Activated CD4-positive, CD25-positive, alpha-beta regulatory T cell treated with anti-CD3 and anti-CD28 coated beads, Interleukin-2, amount 50 U/mL, for 24 hours (primary cell): ENCODE data around the gene NAPEPLD.
"Not testable (repeated sequence)": the region's sequence is repeated elsewhere in the genome, so short reads cannot be mapped to it uniquely, and the experiment has no call there.

Experiments used
- ATAC-seq, 2 donors: fragments of 150-1000 bp; cut with Tn5 transposase; one replicate each; pipeline ENCODE4 v1.10.0; 2021; ENCODE audit warnings: mild to moderate bottlenecking in 1 of 2, moderate library complexity in 1 of 2

NAPEPLD gene

DNA sequence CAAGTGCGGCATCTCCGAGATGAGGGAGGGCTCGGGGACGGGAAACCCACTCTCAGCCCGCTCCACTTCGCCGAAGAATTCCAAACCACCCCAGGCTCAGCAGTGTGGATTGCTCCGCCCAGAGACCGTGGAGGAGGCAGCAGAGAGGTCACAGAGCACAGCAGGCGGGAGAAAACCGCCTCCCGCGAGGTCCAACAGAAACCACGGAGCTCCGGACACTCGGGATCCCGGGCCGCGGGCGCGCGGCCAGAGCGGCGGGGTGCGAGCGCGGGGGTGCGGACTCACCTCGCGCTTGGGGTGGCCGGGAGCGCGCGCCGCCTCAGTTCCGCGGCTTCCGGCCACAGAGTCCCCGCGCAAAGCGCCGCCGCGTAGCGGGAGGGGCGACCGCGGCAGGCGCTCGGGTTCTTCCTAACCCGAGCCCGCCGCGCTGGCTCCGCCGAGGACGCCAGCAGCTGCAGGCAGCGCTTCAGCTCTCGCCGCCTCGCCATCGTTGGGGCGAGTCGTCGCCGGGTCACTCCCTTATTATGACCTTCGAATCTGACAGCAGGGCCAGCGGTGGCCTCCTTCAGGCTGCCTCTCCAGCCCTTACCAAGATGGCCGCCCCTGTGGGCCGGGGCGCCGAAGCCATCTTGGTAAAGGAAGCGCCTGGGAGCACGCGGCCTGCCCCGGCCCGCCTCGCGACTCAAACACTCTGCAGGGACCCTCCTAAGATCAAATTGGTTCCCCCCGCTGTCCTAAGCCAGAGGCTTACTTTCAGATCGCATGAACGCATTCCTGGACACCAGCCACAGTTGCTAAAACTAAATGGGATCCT is at the start of gene NAPEPLD:
Gene NAPEPLD, minus strand, starts transcription at position 106 of the 814 bp plus-strand sequence. CDS start 20,323 bp downstream, outside the sequence.
- peak; percentile 83 to 86 for ATAC-seq

- not testable (repeated sequence) for ATAC-seq
Measured at GRCh38 chr7:103198079-103198478, 49.2 kb upstream of the NAPEPLD start.

GRCh38 chr7:103195364-103195763 is 46.5 kb upstream of the NAPEPLD start:
- not testable (repeated sequence) for ATAC-seq

DNA sequence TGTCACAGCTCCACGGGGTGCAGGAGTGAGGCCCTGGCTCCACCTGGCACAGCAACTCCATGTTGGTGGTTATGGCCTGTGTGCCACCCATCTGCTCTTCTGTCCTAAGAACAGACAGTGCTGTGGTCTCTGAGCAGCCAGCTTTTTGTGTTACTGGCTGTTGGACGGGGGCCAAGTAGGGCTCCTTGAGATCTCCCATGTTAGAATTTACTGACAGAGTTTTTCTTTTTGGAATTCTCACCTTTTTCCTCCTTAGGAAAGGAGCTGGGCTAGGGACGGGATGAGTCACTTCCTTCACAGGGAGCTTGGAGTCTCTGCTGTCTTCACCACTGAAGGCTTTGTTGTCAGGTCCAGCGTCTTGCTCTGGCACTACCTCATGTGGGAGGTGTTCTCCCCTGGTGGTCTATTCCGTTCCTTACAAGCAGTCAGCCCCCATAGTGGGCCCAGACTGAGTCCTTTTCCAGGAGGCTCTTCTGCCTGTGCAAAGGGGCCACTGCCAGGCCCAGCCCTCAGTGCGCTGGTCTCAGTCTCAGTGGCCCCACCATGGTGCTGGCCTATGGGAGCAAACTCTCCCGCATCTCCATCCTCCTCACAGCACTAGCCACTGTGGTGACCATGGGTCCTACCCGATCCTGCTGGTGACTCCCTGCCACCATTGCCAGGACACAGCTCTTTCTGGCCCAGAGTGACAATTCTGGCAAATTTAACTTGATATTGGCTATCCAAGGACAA is 23.7 kb upstream of the NAPEPLD start:
- not testable (repeated sequence) for ATAC-seq

GRCh38 chr7:103171695-103172414 is 23.0 kb upstream of the NAPEPLD start:
- ATAC-seq, result not testable (repeated sequence)

GRCh38 chr7:103166921-103167544 is 18.1 kb upstream of the NAPEPLD start:
- ATAC-seq, result not testable (repeated sequence)

- not testable (repeated sequence) for ATAC-seq
Measured at GRCh38 chr7:103163087-103163825, 14.4 kb upstream of the NAPEPLD start.

DNA sequence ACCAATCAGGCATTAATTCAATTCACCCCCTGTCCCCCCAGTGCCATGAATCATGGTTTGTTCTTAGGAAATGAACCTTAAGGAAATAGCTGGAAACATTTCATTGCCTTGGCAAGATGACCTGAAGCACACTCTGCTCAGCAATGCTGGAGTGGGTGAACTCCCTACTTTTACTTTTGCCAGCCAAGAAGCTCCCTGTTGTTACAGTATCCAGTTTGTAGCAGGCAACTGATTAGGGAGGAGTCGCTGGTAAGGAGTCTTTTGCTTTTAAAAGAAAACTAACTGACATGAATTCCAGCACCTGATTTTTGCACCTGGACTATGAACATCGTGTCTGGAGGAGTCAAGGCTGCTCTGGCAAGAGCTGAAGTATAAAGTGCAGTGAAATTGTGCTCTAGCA is 13.7 kb upstream of the NAPEPLD start:
- not testable (repeated sequence) for ATAC-seq

GRCh38 chr7:103161998-103162616 is 13.2 kb upstream of the NAPEPLD start:
- not testable (repeated sequence) for ATAC-seq

GRCh38 chr7:103159072-103159471 is 10.2 kb upstream of the NAPEPLD start:
- not testable (repeated sequence) for ATAC-seq

- ATAC-seq, result peak; percentile 72 to 77
Measured at GRCh38 chr7:103155331-103156024, 6.6 kb upstream of the NAPEPLD start.

DNA sequence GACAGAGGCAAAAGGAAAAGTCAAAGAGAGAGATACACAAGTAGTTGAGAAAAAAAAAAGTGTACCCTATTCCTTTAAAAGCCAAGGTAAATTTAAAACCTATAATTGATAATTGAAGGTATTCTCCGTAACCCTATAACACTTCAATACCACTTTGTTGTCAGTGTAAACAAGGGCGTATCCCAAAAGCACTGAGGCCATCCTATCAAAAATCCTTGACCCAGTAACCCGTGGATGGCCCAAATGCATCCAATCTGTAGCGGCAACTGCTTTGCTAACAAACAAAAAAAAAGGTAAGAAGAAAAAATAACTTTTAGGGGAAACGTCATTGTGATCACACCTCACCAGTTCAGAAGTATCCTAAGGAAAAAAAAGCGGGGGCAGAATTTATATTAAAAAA is 5.1 kb upstream of the NAPEPLD start:
- no peak for ATAC-seq

GRCh38 chr7:103152744-103153617 is 4.1 kb upstream of the NAPEPLD start:
- ATAC-seq, result not testable (repeated sequence)

DNA sequence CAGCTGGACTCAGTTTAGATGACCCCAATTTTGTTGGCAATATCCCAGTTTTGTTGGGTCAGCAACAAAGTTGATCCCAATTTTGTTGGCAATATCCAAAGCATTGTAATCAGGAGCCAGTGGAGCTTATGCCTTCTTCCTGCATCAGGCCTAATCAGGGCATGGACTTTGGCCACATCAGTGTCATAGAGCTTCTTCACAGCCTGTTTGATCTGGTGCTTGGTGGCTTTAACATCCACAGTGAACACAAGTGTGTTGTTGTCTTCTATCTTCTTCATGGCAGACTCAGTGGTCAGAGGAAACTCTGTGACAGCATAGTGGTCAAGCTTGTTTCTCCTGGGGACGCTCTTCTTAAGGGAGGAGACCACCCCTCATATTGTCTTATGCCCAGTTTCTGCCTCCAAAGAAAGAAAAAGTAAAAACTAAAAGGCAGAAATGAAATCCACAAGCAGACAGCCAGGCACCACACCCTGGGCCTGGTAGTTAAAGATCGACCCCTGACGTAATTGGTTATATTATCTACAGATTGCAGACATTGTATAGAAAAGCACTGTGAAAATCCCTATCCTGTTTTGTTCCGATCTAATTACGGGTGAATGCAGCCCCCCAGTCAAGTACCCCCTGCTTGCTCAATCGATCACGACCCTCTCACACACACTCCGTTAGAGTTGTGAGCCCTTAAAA is 3.2 kb upstream of the NAPEPLD start:
- not testable (repeated sequence) for ATAC-seq

DNA sequence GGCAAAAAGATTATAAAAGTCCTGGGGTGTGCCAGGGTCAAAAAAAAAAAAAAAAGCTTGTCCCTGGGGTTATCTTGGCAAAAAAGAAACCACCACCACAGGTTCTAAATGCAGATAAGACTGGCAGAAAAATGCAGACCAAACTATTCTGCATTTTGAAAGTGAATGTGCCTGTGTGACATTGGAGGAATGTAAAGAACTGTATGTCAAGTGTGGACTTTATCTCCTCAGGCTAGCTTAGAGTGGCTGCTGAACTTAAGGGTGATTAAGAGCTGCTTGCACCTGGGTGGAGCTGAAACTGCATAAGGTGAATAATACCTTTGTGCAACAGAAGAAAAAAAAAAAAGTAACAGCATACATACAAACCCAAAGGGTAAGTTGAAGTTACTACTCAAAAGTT is 1.3 kb upstream of the NAPEPLD start:
- ATAC-seq, result no peak

DNA sequence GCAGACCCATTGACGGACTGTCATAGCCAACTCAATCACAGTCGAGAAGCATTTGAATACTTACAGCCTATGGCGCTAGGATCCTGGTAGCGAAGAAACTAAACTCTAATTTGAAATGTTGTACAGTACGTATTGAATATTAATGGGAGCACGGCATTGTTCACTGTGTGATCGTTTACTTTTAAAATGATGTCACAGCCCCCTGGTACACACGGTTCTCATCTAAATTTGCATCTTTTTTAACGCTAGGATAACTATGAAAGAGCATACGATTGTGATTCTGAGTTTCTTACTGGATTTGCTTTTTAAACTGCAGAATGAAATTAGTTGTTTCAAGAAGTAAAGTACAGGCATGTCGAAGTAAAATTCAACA is 895 bp upstream of the NAPEPLD start:
- no peak for ATAC-seq

GRCh38 chr7:103148131-103148993 is 537 bp downstream of the NAPEPLD start:
- ATAC-seq, result no peak

GRCh38 chr7:103144754-103145153 is 4.1 kb downstream of the NAPEPLD start:
- ATAC-seq, result not testable (repeated sequence)
